Brain pericyte (primary cell): Measurements from ENCODE around the gene ZC3H18.

Experiments
- DNase-seq: peaks from one replicate; pipeline ENCODE4 v3.0.0-alpha.2; 2012; ENCODE audit warnings: low read depth, low spot score

Gene ZC3H18

DNA sequence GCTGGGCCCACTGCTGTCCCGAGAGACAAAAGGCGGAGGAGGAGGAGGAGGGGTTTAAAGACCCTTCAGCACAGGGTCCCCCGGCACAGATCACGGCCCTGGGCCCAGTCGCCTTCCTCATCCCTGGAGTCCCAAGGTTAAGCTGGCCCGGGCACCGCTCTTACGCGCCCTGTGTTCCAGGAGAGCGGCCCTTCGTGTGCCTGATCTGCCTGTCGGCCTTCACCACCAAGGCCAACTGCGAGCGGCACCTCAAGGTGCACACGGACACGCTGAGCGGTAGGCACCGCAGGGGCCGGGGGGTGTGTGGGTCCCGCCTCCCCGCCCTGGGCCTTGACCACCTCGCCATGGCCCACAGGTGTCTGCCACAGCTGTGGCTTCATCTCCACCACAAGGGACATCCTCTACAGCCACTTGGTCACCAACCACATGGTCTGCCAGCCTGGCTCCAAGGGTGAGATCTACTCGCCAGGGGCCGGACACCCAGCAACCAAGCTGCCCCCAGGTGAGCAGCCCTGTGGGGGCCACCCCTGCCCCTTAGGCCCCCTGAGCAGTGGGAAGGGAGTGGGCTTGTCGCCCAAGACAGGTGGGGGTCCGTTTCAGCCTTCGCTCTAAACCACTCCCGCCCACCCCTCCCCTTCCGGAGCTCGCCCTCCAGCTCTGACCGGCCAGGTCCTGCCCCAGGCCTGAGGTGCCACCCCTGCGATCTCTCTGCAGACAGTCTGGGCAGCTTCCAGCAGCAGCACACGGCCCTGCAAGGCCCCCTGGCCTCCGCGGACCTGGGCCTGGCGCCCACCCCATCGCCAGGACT lies 37.6 kb upstream of the ZC3H18 start:
- no peak for DNase-seq

DNA sequence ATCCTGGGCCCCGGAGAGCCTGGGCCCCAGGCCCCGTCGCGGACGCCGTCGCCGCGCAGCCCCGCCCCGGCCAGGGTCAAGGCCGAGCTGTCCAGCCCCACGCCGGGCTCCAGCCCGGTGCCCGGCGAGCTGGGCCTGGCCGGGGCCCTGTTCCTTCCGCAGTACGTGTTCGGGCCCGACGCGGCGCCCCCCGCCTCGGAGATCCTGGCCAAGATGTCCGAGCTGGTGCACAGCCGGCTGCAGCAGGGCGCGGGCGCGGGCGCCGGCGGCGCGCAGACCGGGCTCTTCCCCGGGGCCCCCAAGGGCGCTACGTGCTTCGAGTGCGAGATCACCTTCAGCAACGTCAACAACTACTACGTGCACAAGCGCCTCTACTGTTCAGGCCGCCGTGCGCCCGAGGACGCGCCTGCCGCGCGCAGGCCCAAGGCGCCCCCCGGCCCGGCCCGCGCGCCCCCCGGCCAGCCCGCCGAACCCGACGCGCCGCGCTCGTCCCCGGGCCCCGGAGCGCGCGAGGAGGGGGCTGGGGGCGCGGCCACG lies 36.8 kb upstream of the ZC3H18 start:
- DNase-seq: no peak

DNA sequence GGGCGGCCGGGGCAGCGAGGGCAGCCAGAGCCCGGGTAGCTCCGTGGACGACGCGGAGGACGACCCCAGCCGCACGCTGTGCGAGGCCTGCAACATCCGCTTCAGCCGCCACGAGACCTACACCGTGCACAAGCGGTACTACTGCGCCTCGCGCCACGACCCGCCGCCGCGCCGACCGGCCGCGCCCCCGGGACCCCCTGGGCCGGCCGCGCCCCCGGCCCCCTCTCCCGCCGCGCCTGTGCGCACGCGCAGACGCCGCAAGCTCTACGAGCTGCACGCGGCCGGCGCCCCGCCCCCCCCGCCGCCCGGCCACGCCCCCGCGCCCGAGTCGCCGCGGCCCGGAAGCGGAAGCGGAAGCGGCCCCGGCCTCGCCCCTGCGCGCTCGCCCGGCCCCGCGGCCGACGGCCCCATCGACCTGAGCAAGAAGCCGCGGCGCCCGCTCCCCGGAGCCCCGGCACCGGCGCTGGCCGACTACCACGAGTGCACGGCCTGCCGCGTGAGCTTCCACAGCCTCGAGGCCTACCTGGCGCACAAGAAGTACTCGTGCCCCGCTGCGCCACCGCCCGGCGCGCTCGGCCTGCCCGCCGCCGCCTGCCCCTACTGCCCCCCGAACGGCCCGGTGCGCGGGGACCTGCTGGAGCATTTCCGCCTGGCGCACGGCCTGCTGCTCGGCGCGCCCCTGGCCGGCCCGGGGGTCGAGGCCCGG lies 36.1 kb upstream of the ZC3H18 start:
- no peak for DNase-seq

DNA sequence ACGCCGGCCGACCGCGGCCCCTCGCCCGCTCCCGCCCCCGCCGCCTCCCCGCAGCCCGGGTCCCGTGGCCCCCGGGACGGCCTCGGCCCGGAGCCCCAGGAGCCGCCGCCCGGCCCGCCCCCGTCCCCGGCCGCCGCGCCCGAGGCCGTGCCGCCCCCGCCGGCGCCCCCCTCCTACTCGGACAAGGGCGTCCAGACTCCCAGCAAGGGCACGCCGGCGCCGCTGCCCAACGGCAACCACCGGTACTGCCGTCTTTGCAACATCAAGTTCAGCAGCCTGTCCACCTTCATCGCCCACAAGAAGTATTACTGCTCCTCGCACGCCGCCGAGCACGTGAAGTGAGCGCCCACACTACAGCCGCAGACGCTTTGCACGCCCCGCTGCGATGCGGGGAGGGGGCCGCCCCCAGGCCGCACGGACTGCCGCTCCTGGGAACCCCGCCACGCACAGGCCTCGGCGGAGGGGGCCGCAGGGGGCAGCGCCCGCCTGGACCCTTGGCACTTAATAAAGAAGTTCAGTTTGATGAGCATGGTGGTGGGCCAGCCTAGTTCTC lies 35.5 kb upstream of the ZC3H18 start:
- no peak for DNase-seq

DNA sequence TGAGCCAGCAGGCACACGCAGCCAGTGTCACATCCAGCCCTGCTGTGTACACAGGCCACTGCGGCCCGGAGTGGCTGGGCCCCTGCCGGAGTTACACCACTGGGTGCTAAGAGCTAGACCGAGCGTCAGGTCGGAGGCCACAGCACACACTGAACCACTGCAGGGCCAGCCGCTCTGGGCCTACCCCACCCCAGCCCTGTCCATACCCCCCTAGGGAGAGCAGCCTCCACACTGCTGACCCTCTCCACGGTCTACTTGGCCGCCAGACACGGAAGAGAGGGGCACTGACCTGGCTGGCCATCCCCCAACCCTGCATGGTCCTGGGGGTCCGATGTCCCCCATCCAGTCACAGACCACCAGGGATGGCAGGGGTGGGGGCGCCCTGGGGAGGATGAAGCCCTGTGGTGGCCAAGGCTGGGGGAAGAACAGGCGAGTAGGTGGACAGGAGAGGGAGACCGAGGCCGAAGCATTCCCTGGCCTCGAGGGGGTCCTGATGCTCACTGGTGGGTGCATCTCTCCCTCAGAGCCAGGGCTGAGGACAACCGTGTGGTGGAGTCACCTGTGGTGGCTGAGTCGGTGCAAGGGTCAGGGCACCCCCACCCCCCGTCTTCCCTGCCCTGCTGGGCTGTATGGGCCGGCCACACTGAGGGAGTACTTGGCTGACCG lies 34.9 kb upstream of the ZC3H18 start:
- DNase-seq: no peak

DNA sequence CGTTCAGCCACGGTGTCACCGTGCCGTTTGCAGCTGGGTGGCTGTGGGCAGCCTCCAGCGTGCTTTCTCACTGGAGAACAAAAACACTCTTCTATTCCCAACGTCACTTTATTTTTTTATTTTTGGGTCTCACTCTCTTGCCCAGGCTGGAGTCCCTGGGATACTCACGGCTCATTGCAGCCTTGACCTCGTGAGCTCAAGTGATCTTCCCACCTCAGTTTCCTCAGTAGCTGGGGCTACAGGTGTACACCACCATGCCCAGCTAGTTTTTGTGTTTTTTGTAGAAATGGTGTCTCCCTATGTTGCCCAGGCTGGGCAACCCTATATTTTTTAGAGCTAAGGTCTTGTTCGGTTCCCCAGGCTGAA lies 34.4 kb upstream of the ZC3H18 start:
- no peak for DNase-seq

DNA sequence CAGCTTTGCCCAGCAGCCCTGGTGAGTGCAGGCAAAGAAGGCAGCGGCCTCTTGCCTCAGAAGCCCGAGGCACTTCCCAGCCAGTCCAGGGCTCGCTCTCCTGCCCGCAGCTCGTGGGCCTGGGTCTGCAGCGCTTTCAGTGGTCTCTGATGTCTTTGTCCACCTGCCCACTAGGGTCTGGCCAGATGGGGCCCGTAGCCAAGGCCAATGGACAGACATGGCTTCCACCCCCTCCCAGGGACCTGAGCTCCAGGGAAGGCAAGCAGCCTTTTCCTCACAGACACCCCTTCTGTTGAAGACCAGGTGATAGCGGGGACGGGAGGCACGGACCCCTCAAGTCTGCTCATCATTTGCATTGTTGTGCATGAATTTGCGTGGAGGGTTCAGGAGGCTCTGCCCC lies 33.7 kb upstream of the ZC3H18 start:
- no peak for DNase-seq

DNA sequence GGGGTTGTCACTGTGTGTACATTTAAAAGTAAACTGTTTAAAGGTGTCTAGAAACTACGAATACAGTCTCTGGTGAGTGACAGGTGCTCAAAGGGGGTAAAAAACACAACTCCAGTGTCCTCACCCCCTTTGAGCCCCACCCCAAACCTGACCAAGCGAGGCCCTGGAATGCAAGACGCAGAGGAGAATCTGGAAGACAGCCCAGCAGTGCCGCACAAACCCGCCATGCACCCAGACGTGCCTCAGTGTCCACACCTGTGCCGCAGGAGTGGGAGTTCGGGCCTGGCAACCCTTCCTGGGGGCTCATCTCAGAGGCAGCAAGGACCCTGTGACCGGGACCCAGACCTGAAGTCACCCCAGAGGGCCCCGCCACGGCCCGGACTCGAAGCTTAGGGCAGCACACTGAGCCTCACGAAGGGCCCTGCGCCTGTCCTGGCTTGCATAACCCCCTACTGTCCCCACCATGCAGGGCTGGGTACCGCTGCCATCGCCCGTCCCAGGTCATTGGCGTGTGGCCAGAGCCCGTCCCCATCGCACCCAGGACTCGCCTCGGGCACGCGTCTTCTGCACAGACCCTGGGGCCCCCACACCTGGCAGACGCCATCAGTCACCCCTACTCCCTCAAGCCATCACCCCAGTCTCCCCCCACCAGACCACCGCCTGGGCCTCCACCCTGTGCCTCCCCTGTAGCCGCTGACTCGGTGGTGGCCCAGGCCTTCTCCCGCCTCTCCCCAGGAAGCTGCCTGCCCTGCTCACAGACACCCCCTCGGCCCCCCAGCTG lies 33.0 kb upstream of the ZC3H18 start:
- no peak for DNase-seq

DNA sequence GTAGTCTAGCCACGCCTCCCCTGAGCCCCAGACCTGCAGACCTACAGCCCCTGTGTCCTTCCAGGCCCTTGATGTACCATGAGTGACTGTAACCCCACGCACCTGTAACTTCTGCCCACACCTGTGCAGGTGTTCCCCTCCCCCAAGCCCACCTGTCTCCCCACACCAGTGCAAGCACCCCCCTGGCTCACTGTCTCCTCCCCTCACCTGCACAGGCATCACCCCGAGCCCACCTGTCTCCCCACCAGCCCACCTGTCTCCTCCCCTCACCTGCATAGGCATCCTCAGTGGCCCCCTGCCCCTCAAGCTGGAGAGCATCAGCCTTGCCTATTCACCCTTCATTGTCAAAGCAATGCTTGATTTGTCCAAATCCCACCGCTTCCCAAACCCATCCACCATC lies 32.3 kb upstream of the ZC3H18 start:
- no peak for DNase-seq

DNA sequence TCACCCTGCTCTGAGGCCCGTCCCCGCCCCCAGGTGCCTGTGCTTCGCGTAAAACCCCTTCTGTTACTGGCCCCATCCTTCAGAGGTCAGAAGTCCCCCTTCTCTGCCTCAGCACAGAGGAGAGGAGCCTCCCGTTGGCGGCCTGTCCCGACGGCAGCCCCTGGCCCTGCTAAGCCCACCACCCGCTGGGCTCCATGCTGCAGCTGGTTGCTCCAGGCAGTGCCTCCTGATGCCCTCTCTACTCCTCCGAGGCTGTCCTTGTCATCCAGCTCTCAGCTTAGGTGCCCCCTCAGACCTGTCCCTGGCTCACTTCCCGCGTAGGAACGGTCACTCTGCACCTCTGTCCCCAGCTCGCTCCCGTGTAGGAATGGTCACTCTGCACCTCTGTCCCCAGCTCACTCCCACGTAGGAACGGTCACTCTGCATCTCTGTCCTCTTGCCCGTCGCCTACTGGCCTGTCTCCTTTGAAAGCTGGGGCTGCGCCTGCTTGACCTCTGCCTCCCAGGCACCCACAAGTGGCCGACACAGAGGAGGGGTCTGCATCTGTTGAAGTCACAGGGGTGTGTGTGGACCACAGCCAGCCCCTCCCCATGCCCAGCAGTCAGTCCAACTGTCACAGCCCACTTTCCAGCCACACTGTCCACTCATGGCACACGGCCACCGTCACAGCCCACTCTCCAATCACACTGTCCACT lies 31.7 kb upstream of the ZC3H18 start:
- DNase-seq: no peak

DNA sequence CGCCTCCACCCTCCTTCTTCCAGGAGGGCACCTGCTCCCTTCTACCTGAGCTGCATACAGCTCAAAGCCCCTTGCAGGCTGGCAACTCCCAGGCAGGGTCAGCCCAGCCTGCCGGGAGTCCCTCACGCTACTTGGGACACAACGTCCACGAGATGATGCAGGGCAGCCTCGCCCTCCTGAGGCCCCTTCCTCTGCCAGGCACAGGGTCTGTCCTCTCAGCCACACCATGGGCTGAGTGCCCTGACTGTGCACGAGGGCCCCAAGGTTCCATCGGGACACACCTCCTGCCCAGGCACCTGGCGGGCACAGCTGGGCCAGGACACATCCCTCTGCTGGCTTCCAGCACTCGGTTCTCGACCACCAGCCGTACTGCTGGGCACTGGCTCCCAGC lies 30.9 kb upstream of the ZC3H18 start:
- DNase-seq: no peak

DNA sequence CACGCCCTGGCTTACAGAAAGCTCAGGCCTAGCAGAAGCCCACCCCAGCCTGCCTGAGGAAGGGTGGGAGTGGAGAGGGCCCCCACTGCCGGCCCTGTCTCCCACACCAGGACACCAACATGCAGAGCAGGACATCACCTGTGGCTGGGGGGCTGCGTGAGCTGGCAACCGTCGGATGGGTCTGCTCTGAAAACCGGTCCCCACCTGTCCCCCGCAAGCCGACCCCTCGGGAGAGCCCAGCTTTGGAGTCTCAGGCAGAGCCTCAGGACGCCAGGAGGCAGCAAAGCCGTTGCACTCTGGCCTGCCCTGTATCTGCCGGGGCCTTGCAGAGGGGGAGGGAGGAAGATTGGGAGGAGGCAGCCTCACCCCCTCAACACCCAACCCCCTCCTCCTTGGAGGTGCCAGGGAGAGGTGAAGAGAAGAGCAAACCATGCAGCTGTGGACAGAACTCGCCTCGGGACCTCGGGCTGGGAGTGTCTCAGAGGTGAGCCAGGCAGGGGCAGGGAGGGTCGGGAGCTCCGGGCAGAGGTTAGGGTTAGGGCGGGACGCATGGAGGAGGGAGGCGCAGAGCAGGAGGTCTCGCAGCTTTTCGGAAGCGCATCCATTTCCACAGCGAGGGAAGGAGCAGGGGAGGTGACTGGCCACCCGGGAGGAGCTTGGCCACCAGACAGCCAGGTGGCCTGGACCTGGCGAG lies 30.4 kb upstream of the ZC3H18 start:
- no peak for DNase-seq

DNA sequence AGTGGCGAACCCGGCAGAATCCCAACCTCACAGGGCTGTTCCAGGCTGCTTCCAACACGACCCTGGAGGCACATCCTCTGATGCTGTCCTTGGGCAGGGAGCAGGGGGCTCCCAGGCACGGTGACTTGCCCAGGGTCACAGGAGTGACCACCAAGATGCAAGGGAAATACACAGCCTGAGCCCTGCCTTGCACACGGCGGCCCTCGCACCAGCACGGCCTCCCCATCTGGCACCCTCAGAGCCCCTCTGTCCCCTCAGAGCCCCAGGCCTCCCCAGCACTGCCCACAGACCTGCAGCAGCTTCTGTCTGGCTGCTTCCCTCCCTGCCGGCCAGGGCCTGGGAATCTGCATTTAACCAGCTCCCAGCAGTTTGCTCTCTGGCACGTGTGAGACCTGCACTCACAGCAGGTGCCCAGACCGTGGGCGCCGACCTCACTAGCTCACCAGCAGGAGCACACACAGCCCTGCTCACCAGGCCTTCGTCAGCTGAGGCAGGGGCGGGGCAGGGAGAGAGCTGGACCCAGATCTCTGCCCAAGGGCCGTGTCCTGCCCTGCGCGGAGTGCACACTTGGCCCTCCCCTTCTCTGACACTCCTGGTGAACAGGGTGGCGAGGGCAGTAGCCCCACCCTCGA lies 29.7 kb upstream of the ZC3H18 start:
- no peak for DNase-seq

DNA sequence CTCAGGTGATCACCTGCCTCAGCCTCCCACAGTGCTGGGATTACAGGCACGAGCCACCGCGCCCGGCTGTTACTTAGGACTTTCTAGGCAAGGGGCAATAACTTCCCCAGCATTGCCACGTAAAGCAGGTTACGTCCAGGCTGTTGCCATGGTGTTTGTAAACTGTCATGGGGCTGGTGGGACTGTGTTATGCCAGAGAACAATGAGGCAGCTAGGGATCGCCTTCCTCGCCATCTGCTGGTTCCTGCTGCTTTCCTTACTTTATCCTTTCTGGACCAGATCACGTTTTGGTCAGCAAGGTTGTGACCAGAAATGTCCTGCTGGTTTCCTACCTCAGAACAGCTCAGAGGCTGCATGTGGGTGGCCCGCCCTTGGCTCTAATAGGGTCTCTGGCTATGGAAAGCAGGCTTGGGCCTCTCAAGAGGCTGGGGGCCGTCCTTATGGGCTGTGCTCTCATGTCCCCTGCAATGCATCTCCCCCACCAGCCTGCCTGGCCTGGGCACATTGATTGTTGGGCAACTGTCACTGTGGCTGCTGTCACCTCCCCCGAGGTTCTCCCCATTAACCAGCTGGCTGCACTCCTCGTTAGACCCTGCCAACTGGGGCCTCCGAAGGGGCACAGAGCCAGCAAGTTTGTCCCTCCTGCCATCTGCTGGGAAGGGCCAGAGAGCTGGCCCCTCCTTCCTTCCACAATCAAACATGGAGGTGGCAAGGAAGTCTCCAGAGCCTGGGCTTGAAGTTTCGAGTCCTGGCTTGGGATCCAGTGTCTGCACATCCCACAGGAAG lies 28.2 kb upstream of the ZC3H18 start:
- DNase-seq: no peak

DNA sequence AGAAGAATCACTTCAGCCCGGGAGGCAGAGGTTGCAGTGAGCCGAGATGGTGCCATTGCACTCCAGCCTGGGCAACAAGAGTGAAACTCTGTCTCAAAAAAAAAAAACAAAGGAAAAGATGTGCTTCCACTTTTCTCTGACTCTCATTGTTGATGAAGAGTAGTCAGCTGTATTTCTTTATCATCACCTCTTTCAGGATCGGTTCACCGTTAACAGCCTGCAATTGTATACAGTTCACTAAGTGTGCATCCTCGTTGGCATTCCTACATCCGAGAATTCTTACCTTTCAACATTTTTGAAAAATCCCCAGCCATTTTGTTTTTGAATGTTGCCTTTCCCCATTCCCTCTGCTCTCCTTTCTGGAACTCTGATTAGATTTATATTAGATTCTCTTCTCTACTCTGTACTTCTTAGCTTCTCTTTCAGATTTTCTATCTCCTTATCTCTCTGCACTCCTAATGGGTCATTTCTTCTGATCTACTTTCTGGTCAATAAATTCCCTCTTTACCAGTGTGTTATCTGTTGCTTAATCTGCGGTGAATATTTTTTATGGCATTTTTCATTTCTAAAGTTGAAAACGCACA lies 26.9 kb upstream of the ZC3H18 start:
- DNase-seq: no peak

DNA sequence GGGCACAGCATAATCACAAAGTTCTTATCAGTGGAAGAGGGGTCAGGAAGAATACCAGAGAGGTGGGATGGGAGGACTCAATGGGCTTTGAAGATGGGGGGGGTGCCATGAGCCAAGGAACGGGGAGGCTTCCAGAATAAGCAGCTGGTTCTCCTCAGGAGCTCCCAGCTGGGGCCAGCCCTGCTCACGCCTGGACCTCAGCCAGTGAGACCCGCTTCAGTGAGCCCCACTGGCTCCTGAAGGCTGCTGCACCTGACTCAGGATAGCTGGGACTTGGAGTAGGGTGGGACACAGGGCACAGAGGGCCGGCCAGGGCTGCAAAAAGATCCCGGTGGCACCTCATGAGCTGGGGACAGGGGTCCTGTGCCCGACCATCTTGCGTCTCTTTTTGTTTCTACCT lies 24.4 kb upstream of the ZC3H18 start:
- DNase-seq: no peak

DNA sequence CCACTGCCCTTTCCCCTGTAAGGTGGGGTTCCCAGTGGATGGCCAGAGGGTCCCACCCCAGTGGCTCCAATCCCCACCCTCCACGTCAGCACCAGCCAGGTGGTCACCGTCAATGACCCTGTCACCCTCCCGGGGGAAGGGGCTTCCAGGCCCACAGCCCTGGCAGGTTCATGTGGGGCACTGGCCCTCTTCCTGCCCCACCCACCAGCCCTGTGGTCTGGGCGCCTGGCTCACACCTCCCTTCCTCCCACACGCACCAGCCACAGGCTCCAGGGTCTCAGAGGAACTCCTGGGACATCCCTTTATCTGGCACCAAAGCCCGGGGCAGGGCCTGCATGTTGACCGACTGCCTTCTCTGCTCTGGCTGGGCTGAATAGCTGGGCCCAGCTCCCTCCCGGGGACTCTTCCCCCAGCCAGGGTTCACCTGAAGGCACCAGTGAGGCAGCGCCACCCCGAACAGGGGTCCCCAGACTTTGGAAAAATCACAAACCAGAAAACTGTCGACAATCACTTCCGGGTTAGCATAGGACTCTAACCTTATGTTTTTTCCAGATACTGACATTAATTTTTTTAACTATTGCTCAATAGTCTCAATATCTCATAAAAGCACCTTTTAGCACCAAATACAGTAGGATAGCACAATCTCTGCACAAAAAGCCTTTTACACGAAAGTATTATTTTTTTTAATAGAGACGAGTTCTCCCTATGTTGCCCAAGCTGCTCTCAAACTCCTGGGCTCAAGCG lies 21.9 kb upstream of the ZC3H18 start:
- DNase-seq: no peak

DNA sequence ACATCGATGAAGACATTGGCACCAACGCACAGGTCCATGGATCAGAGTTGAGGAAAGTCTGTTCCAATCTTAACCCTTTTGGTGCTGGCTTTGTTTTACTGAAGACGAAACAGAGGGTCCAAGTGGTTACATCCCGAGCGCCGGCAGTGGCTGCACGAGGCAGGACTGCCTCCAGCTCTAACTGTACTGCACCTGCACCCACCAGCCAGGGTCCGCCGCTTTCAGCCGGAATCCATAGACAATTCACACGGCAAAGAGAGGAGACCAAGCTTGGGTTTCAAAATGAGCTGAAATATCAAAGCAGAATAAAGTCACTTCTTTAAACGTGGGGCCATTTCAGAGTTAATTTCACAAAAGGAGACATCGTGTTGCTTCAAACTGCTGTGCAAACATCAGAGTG lies 21.2 kb upstream of the ZC3H18 start:
- DNase-seq: no peak
